ENCODE results near the gene PPFIA4.

PPFIA4 gene

DNA sequence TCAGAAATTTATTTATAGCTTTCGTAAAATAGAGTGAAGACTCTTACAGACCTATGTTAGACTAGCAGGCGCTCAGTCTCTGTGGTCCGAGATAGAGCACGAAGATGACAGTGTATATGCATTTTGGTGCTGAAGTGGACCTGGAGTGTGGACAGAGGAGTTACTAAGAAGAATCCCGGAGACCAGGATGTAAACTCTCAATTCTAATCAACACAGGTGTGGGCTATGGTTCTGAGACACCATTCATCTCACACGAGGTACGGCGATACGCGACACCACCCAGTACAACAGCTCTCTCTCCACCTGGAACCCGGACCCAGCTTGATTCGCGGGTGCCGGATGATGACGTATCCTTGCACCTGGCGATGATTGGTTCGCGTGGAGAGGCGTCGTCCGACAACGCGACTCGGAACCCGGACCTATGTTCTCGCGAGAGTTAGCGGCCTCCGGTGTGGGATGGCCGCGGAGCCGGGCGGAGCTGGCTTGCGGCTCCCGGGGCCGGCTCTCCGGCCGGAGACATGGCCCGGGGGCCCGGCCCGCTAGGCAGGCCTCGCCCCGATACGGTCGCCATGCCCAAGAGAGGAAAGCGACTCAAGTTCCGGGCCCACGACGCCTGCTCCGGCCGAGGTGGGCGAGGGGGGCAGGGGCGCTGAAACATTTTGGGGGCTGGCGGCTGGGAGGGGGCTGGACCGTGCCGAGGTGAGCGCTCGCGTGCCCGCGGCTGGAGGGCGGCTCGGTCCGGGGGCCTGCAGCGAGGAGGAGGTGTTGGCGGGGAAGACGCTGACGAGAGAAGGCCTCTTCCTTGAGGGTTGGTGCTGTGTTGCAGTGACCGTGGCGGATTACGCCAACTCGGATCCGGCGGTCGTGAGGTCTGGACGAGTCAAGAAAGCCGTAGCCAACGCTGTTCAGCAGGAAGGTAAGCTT is 19.1 kb upstream of the PPFIA4 start, which contains the start of gene TMEM183A:
TMEM183A (plus strand) TSS at position 427 of the 924 bp plus-strand sequence; CDS start at position 519, 92 bp downstream.
- ATAC-seq (ENCODE audit: insufficient read depth, low read depth) (peak; percentile 94), DNase-seq (peak; percentile 96)
- peak within 1 kb of the TSS; percentile 69 to 93 for H3K4me3 ChIP-seq (ENCODE audit: low read depth in 1 of 2, low read length in 2 of 2)
- no peaks in the 10 kb centered on the region for H3K27me3 ChIP-seq (ENCODE audit: insufficient read depth, low read length, poor library complexity)
- peak within 1 kb of the TSS; percentile 82 for H3K4me2 ChIP-seq (ENCODE audit: insufficient read depth, low read length)
- peaks cover 5% of the 10 kb centered on the region; the same call in 1 of the 2 replicates for H4K20me1 ChIP-seq (ENCODE audit: insufficient read depth, low read length)
- peaks cover 51% of the 10 kb centered on the region for H3K79me2 ChIP-seq (ENCODE audit: insufficient read depth, low read length)
- H3K9ac ChIP-seq (ENCODE audit: low read depth, low read length), result peak within 1 kb of the TSS; percentile 85
- no peaks in the 10 kb centered on the region for H3K9me3 ChIP-seq (ENCODE audit: insufficient read depth, low read length, severe bottlenecking)
- H3K4me1 ChIP-seq (ENCODE audit: insufficient read depth, low read length), result peaks cover 31% of the 10 kb centered on the region
- TF ChIP-seq CTCF (IDR thresholded peaks at IDR 0.05; ENCODE audit: borderline replicate concordance, extremely low read depth, low read length, poor library complexity, severe bottlenecking) (no peak), EZH2 (IDR thresholded peaks at IDR 0.05; ENCODE audit: borderline replicate concordance, low read depth, low read length, severe bottlenecking) (no peak)
- peak within 1 kb of the TSS; percentile 94 for H2AFZ ChIP-seq (ENCODE audit: low read depth, low read length)
- H3K36me3 ChIP-seq (ENCODE audit: insufficient read depth, low read length), result peaks cover 36% of the 10 kb centered on the region
- H3K27ac ChIP-seq (ENCODE audit: low read length), result peak within 1 kb of the TSS; percentile 85

- Histone ChIP-seq H3K79me2 (ENCODE audit: insufficient read depth, low read length) (peaks cover 64% of the 10 kb centered on the region), H3K4me3 (ENCODE audit: low read depth in 1 of 2, low read length in 2 of 2) (peak overlapping the region in 1 of 2 experiments; percentile 93; a peak in 1 of 4 replicates), H3K9me3 (ENCODE audit: insufficient read depth, low read length, severe bottlenecking) (no peaks in the 10 kb centered on the region), H4K20me1 (ENCODE audit: insufficient read depth, low read length) (peaks cover 10% of the 10 kb centered on the region; the same call in 1 of the 2 replicates), H3K36me3 (ENCODE audit: insufficient read depth, low read length) (peaks cover 54% of the 10 kb centered on the region), H3K4me1 (ENCODE audit: insufficient read depth, low read length) (peaks cover 31% of the 10 kb centered on the region), H3K27me3 (ENCODE audit: insufficient read depth, low read length, poor library complexity) (no peaks in the 10 kb centered on the region), H3K27ac (ENCODE audit: low read length) (no peak overlapping the region), H3K4me2 (ENCODE audit: insufficient read depth, low read length) (peak overlapping the region; percentile 82), H2AFZ (ENCODE audit: low read depth, low read length) (no peak overlapping the region), H3K9ac (ENCODE audit: low read depth, low read length) (no peak overlapping the region)
- TF ChIP-seq EZH2 (IDR thresholded peaks at IDR 0.05; ENCODE audit: borderline replicate concordance, low read depth, low read length, severe bottlenecking) (no peak), CTCF (IDR thresholded peaks at IDR 0.05; ENCODE audit: borderline replicate concordance, extremely low read depth, low read length, poor library complexity, severe bottlenecking) (no peak)
- DNase-seq (no peak), ATAC-seq (ENCODE audit: insufficient read depth, low read depth) (no peak)
These were observed 17.1 kb upstream of the PPFIA4 start for GRCh38 chr1:203009185-203009584.

DNA sequence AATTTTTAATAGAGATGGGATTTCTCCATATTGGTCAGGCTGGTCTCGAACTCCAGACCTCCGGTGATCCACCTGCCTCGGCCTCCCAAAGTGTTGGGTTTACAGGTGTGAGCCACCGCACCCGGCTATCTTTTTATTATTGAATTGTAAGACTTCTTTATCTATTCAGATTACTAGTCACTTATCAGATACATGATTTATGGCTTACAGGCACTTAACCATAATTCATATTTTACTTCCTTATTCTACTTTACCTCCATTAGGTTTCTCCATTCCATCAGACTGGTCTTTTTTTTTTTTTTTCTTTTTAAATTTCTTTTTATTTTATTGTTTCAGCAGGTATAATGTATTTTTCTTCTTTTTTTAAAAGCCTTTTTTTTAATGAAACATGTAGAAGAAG is 14.7 kb upstream of the PPFIA4 start:
- H3K9me3 ChIP-seq (ENCODE audit: insufficient read depth, low read length, severe bottlenecking), result no peaks in the 10 kb centered on the region
- peaks cover 68% of the 10 kb centered on the region for H3K79me2 ChIP-seq (ENCODE audit: insufficient read depth, low read length)
- peaks cover 24% of the 10 kb centered on the region for H3K4me1 ChIP-seq (ENCODE audit: insufficient read depth, low read length)
- DNase-seq (no peak), ATAC-seq (ENCODE audit: insufficient read depth, low read depth) (no peak)
- H3K4me2 ChIP-seq (ENCODE audit: insufficient read depth, low read length), result no peak overlapping the region
- TF ChIP-seq CTCF (IDR thresholded peaks at IDR 0.05; ENCODE audit: borderline replicate concordance, extremely low read depth, low read length, poor library complexity, severe bottlenecking) (no peak), EZH2 (IDR thresholded peaks at IDR 0.05; ENCODE audit: borderline replicate concordance, low read depth, low read length, severe bottlenecking) (no peak)
- H3K4me3 ChIP-seq (ENCODE audit: low read depth in 1 of 2, low read length in 2 of 2), result no peak overlapping the region
- no peak overlapping the region for H3K27ac ChIP-seq (ENCODE audit: low read length)
- H3K27me3 ChIP-seq (ENCODE audit: insufficient read depth, low read length, poor library complexity), result no peaks in the 10 kb centered on the region
- no peak overlapping the region for H2AFZ ChIP-seq (ENCODE audit: low read depth, low read length)
- peaks cover 10% of the 10 kb centered on the region; the same call in 1 of the 2 replicates for H4K20me1 ChIP-seq (ENCODE audit: insufficient read depth, low read length)
- H3K9ac ChIP-seq (ENCODE audit: low read depth, low read length), result no peak overlapping the region
- peaks cover 78% of the 10 kb centered on the region for H3K36me3 ChIP-seq (ENCODE audit: insufficient read depth, low read length)

Data from DND-41 (cell line).